Natural killer cell treated with Interleukin-12 subunit alpha and Interleukin-12 subunit beta and Interleukin-15 and Interleukin-18, amount 100 ng/mL, for 72 hours (primary cell): Measurements from ENCODE around the gene DNAJC18. TPM values are rescaled to one million over a fixed set of nuclear protein-coding genes. Genes with fewer than 3 reads are reported as not detected.

ENCODE experiments used
- ATAC-seq, 2 donors: fragments of 150-1000 bp; cut with Tn5 transposase in 1 of 2; sonication (Bioruptor Pico), chemical (Tn5 transposase) in 1 of 2; 2 replicates each; pipeline ENCODE4 v1.10.0; 2021
- DNase-seq: peaks from one replicate; pipeline ENCODE4 v3.0.0; 2022; ENCODE audit warnings: low spot score
- H3K27ac Mint-ChIP-seq, 2 donors: 1 replicate in 1 of 2; 2 replicates in 1 of 2; pipeline ENCODE4 v1.8.0; 2022; ENCODE audit warnings: mixed read lengths in 2 of 2, mild to moderate bottlenecking in 1 of 2, moderate library complexity in 1 of 2
- H3K27me3 Mint-ChIP-seq, 2 donors: 1 replicate in 1 of 2; 2 replicates in 1 of 2; pipeline ENCODE4 v1.8.0; 2022; ENCODE audit warnings: mixed read lengths in 2 of 2
- H3K36me3 Mint-ChIP-seq: one replicate; pipeline ENCODE4 v1.8.0; 2022; ENCODE audit warnings: mixed read lengths
- H3K4me1 Mint-ChIP-seq, 2 donors: 1 replicate in 1 of 2; 2 replicates in 1 of 2; pipeline ENCODE4 v1.8.0; 2022; ENCODE audit warnings: low read depth in 2 of 2, mixed read lengths in 2 of 2, mild to moderate bottlenecking in 1 of 2
- H3K4me3 Mint-ChIP-seq: one replicate; pipeline ENCODE4 v1.8.0; 2022; ENCODE audit warnings: mixed read lengths
- H3K9me3 Mint-ChIP-seq: 2 replicates; pipeline ENCODE4 v1.8.0; 2022; ENCODE audit warnings: mixed read lengths
- total RNA-seq, 2 donors: library from RNA; stranded (reverse); gene quantifications; one replicate each; pipeline ENCODE4 v1.2.3, GENCODE V29; 2022

DNAJC18 gene
- total RNA-seq, 2 donors from 2014 or later: 11.9 to 12.6 TPM

DNA sequence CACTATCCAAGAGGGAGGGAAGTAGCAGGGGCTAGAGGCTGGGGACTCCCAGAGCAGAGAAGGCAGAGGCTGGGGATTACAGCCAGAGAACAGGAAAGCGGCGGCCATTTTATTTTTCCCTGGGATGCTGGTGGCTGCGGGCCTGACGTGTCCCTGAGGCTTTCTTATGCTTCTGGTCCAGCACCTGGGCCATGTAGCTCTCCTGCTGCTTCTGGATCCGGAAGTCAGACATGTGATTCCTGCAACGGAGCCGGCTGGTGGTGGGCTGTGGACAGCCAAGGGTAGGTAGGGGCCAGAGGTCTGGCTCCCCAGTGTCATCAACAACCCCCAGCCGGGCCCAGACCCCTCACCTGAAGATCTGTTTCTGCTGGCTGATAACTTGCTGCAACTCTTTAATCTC is 42.6 kb downstream of the DNAJC18 start:
- Mint-ChIP-seq H3K36me3 (no peaks in the 10 kb centered on the region), H3K4me3 (no peak overlapping the region), H3K27me3 (no peaks in the 10 kb centered on the region), H3K4me1 (peaks cover 26 to 31% of the 10 kb centered on the region in 2 donors), H3K27ac (no peak overlapping the region), H3K9me3 (no peaks in the 10 kb centered on the region)
- ATAC-seq (no peak), DNase-seq (no peak)

GRCh38 chr5:139395844-139396640 is 43.3 kb downstream of the DNAJC18 start:
- no peaks in the 10 kb centered on the region for H3K27me3 Mint-ChIP-seq
- no peaks in the 10 kb centered on the region for H3K36me3 Mint-ChIP-seq
- ATAC-seq: no peak
- peak overlapping the region in 1 of 2 donors; percentile 17 for H3K27ac Mint-ChIP-seq
- peaks cover 33 to 37% of the 10 kb centered on the region in 2 donors for H3K4me1 Mint-ChIP-seq
- H3K9me3 Mint-ChIP-seq: no peaks in the 10 kb centered on the region
- H3K4me3 Mint-ChIP-seq: peak overlapping the region; percentile 42
- no peak for DNase-seq

- Mint-ChIP-seq H3K36me3 (no peaks in the 10 kb centered on the region), H3K27ac (peak within 1 kb of the TSS in 1 of 2 donors; percentile 17)
These were observed 44.4 kb downstream of the DNAJC18 start, which contains the start of gene PROB1 for GRCh38 chr5:139394654-139395566. TSS of gene PROB1 (minus strand) at chr5:139395104. CDS start at chr5:139395081, 23 bp downstream.

GRCh38 chr5:139394123-139394653 is 45.1 kb downstream of the DNAJC18 start:
- ATAC-seq (no peak), DNase-seq (no peak)
- H3K36me3 Mint-ChIP-seq: no peaks in the 10 kb centered on the region
- peak overlapping the region; percentile 97 for H3K4me3 Mint-ChIP-seq
- H3K9me3 Mint-ChIP-seq: no peaks in the 10 kb centered on the region
- no peak overlapping the region for H3K27ac Mint-ChIP-seq
- peaks cover 43 to 47% of the 10 kb centered on the region in 2 donors for H3K4me1 Mint-ChIP-seq
- no peaks in the 10 kb centered on the region for H3K27me3 Mint-ChIP-seq

More at GRCh38 chr5:139394654-139395566, 44.4 kb downstream of the DNAJC18 start, which contains the start of gene PROB1:
- peaks cover 43 to 47% of the 10 kb centered on the region in 2 donors for H3K4me1 Mint-ChIP-seq
- H3K4me3 Mint-ChIP-seq: peak within 1 kb of the TSS; percentile 97
- H3K9me3 Mint-ChIP-seq: no peaks in the 10 kb centered on the region
- ATAC-seq (no peak), DNase-seq (no peak)
- no peaks in the 10 kb centered on the region for H3K27me3 Mint-ChIP-seq

GRCh38 chr5:139393497-139394122 is 45.7 kb downstream of the DNAJC18 start:
- ATAC-seq (no peak), DNase-seq (no peak)
- Mint-ChIP-seq H3K36me3 (no peaks in the 10 kb centered on the region), H3K9me3 (no peaks in the 10 kb centered on the region), H3K4me1 (peaks cover 44 to 47% of the 10 kb centered on the region in 2 donors), H3K27me3 (no peaks in the 10 kb centered on the region), H3K4me3 (peak overlapping the region; percentile 97), H3K27ac (peak overlapping the region; percentile 85 to 88)

DNA sequence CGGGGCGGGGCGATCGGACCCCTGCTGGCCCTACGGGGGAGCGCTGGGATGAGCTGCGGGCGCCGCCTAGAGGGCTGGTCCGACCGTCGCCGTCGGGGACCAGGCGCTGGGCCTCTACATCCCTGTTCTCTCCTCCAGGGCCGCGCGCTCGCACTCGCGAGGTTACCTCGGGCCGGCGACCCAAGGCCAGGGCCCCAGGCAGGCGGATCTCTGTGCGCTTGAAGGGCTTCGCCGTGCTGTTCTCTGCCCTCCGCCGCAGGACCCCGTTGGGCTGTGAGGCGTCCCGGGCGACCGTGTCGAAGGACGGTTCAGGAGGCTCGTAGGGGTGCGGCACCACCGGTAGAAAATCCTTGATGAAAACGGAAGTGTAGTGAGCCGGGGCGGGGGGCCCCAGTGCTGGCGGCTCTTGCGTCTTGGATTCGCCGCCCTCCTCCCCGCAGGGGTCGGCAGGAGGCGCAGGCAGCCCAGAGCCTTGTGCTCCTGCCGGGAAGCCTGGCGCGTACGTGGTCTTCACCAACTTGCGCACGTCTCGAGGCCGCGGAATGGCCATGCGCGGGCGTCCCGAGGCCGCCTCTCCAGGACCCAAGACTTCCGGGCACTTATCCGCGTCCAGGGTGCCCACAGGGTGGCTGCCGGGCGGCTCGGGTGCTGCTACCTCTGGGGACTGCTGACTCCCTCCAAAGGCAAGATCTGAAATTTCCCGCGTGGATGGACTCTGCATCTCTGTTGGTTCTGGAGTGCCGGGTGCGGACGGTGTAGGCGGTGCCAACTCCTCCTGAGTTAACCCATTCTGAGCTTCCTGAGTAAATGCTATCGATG is 46.4 kb downstream of the DNAJC18 start:
- Mint-ChIP-seq H3K27ac (peak overlapping the region; percentile 85 to 88), H3K4me1 (peaks cover 46% of the 10 kb centered on the region in 2 donors), H3K4me3 (peak overlapping the region; percentile 97), H3K36me3 (no peaks in the 10 kb centered on the region), H3K27me3 (no peaks in the 10 kb centered on the region), H3K9me3 (no peaks in the 10 kb centered on the region)
- DNase-seq: peak; percentile 91
- peak; percentile 81 to 86 for ATAC-seq

GRCh38 chr5:139392324-139392677 is 47.0 kb downstream of the DNAJC18 start:
- peak overlapping the region; percentile 85 to 100 for H3K27ac Mint-ChIP-seq
- peak overlapping the region; percentile 97 for H3K4me3 Mint-ChIP-seq
- no peaks in the 10 kb centered on the region for H3K36me3 Mint-ChIP-seq
- no peaks in the 10 kb centered on the region for H3K9me3 Mint-ChIP-seq
- ATAC-seq (no peak), DNase-seq (no peak)
- H3K4me1 Mint-ChIP-seq: peaks cover 43 to 44% of the 10 kb centered on the region in 2 donors
- no peaks in the 10 kb centered on the region for H3K27me3 Mint-ChIP-seq

DNA sequence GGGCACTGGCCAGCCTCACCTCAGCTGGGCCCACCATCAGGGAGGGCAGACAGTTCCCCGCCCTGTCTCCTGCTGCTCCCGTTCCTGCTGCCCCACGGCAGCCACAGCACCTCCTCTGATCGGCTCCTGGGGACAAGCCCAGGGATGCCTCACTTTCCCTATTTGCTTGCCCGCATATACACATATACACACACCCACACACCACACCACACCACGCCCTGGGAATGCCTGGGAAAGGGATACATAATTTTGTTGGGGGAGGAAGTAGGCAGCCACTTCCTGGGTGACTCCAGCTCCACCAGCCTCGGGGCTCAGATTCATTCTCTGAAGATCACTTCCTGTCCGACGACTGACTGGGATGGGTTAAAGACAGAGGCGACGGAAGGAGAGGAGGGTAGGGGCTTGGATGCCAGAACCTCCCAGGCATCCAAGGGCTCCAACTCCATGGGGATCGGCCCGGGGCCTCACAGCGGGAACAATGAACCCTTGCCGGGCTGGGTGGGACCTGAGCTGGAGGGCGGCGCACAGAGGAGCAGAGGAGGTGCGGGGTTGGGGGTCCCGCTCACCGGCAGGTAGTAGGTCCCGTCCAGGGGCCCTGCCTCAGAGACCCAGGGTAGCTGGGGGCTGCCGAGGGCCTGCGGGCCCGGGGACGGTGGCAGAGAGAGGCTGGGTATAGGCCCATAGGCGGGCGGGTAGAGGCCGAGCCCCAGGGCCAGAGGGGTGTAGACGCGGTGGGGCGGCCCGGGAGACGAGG is 47.6 kb downstream of the DNAJC18 start:
- H3K36me3 Mint-ChIP-seq: no peaks in the 10 kb centered on the region
- ATAC-seq: peak; percentile 0 to 3
- peak overlapping the region; percentile 97 to 100 for H3K27ac Mint-ChIP-seq
- H3K4me1 Mint-ChIP-seq: peaks cover 39 to 44% of the 10 kb centered on the region in 2 donors
- no peaks in the 10 kb centered on the region for H3K27me3 Mint-ChIP-seq
- peak overlapping the region; percentile 97 for H3K4me3 Mint-ChIP-seq
- no peaks in the 10 kb centered on the region for H3K9me3 Mint-ChIP-seq
- no peak for DNase-seq

DNA sequence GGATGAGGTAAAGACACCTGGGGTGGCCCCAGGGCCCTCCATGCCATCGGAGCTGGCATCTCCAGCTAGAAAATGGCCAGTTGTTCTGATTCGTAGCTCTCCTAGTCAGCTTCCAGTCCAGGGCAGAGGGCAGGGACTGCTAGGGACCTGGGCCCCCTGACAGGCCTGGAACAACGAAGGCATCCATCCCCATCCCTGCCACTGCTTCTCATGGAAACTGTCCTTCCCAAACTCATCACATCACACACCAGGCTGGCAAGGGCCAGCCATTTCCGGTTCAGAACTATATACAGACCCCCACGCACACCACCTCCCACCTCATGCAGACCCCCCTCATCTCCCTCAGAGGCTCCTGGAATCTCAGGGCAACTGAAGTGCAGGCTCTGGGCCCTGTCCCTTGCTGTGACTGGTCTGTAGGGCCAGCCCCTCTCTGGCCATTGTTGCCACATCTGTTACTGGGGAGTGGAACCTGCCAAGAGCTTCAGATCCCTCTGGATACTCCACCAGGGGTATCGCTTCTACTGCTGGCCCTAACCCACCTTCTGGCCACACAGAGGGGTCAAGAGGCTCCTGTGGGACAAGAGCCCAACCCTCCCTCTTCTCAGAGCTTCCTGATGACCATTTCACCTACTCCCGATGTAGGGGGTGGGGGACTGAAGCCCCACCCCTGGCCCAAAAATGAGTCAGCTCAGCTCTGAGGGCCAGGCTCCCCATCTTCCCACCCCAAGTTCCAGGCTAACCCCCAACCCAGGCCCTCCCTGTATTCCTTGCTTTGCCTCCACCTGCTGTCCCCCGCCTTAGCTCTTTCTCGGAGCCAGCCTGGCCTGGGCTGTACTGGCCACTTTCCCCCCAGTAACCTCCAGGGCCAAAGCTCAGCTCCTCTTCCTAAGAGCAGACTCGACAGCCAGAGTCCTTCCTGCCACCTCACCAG is 48.4 kb downstream of the DNAJC18 start:
- peak overlapping the region; percentile 97 for H3K4me3 Mint-ChIP-seq
- no peaks in the 10 kb centered on the region for H3K36me3 Mint-ChIP-seq
- peaks cover 40 to 49% of the 10 kb centered on the region in 2 donors for H3K4me1 Mint-ChIP-seq
- H3K27ac Mint-ChIP-seq: peak overlapping the region; percentile 97 to 100
- ATAC-seq: no peak
- H3K9me3 Mint-ChIP-seq: no peaks in the 10 kb centered on the region
- DNase-seq: no peak
- no peaks in the 10 kb centered on the region for H3K27me3 Mint-ChIP-seq

DNA sequence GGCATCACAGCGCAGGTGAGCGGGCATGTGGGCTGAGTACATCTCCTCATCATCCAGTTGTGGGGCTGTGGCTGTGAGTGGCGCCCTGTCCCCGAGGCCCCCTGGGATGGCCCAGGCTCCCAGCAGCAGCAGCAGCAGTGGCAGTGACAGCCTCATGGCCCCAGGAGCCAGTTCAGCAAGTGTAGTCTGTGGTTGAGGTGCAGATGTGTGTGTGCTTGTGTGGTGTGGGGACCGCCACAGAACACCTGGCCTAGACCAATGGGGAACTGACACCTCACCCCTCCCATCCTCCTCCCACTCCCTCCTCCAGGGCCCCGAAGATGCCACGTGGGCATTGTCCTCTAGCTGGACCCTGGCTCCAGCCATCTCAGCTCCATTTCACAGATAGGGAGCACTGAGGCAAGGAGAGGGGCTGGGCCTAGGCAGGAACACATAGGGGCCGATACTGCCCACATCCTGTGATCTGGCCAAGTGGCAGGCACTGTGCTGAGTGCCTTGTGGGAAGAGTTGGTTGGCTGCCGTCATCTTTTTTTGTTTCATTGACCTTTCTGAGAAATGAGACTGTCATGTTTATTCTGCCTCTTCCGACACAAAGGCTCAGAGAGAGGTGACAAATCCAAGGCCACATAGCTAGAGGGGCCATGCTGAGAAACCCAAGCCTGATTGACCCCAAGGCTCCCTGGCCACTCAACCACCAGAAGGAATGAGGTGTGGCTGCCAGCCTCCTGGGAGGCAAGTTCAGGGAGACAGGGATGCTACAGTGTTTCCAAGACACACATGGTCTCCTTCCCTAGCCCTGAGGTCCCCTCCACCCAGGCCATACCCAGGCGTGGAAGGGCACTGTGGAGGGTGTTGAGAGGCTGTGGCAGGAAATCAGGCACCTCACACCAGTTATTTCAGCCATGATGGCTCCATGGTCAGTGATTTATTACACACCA is 49.4 kb downstream of the DNAJC18 start, which contains the start of gene MZB1:
Gene MZB1, minus strand, starts transcription at position 213 of the 938 bp plus-strand sequence. Its CDS starts 57 bp downstream, at position 156.
- Mint-ChIP-seq H3K27me3 (no peaks in the 10 kb centered on the region), H3K4me3 (peak within 1 kb of the TSS; percentile 97), H3K36me3 (no peaks in the 10 kb centered on the region), H3K27ac (peak within 1 kb of the TSS; percentile 97 to 100), H3K9me3 (no peaks in the 10 kb centered on the region), H3K4me1 (peaks cover 50 to 58% of the 10 kb centered on the region in 2 donors)
- DNase-seq (peak; percentile 86), ATAC-seq (peak; percentile 79 to 83)
